ENCODE measurements around the gene ARHGAP26. TPM values are rescaled to one million over a fixed set of nuclear protein-coding genes. Genes with fewer than 3 reads are reported as not detected.
"Not testable (repeated sequence)": the region's sequence is repeated elsewhere in the genome, so short reads cannot be mapped to it uniquely, and the experiment has no call there.

Gene ARHGAP26
- total RNA-seq, 1 donor from 2014 or later = 20.0 TPM

DNA sequence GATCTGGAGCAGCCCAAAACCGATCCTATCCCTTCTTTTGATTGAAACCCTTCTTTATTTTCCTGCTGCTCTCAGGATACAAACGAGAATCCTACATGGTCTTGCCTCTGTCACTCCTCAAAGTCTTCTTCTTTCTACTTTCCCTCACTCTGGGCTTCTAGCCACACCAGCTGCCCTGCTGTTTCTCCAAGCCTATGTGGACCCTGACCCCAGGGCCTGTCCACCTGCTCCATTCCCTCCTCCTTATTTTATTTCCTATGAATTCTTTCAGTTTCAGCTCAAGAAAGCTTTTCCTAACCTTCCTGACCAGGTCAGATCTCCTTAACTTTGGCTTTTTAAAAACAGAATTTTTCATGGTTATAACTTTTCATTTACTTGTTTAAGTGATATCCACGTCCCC is 141.0 kb downstream of the ARHGAP26 start:
- Mint-ChIP-seq H3K4me3 (no peak overlapping the region), H3K36me3 (ENCODE audit: low read depth) (peaks cover 32% of the 10 kb centered on the region), H3K9me3 (no peaks in the 10 kb centered on the region), H3K4me1 (ENCODE audit: low read depth) (peaks cover 7% of the 10 kb centered on the region), H3K27me3 (ENCODE audit: insufficient read depth) (no peaks in the 10 kb centered on the region), H3K27ac (no peak overlapping the region)
- DNase-seq (ENCODE audit: low spot score) = no peak
- intact Hi-C loops (cut with micrococcal nuclease) = no loop called here

- Mint-ChIP-seq H3K4me3 (no peak overlapping the region), H3K9me3 (no peaks in the 10 kb centered on the region), H3K27ac (no peak overlapping the region), H3K27me3 (ENCODE audit: insufficient read depth) (no peaks in the 10 kb centered on the region), H3K4me1 (ENCODE audit: low read depth) (peaks cover 7% of the 10 kb centered on the region), H3K36me3 (ENCODE audit: low read depth) (peaks cover 28% of the 10 kb centered on the region)
- intact Hi-C loops (cut with micrococcal nuclease) = no loop called here
- no peak for DNase-seq (ENCODE audit: low spot score)
These were observed 141.6 kb downstream of the ARHGAP26 start for GRCh38 chr5:142911775-142912174.

DNA sequence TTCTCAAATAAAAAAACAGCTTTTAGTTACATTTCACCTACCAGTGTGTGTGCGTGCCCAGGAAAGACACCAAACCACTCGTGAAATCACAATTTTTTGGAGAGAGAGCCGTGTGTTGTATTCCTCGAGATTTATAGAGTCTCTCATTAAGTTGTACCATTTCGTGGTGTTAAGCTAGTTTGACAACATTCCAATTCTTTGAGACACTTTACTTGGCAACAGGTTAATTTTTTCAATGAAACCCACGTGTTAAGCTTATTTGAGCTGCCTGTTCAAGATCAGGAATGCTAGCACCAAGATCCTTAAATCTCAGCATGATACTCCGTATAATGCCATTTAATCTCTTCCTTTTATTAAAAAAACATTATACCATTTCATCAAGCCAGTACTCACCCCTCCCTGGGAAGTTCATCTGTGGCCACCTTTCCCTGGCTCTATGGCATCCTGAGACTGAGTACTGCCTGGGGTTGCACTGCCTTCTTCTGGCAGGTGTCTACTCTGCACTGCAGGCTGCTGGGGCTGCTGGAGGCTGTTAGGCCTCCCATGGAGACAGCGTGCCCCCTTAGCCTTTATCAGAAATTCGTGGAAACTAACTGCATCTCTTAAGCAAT is 143.7 kb downstream of the ARHGAP26 start:
- intact Hi-C loops (cut with micrococcal nuclease) = no loop called here
- Mint-ChIP-seq H3K4me3 (no peak overlapping the region), H3K27ac (no peak overlapping the region), H3K4me1 (ENCODE audit: low read depth) (no peaks in the 10 kb centered on the region), H3K9me3 (no peaks in the 10 kb centered on the region), H3K36me3 (ENCODE audit: low read depth) (peaks cover 20% of the 10 kb centered on the region), H3K27me3 (ENCODE audit: insufficient read depth) (no peaks in the 10 kb centered on the region)
- no peak for DNase-seq (ENCODE audit: low spot score)

GRCh38 chr5:142915038-142915437 is 144.9 kb downstream of the ARHGAP26 start:
- Mint-ChIP-seq H3K27ac (no peak overlapping the region), H3K36me3 (ENCODE audit: low read depth) (peaks cover 16% of the 10 kb centered on the region), H3K27me3 (ENCODE audit: insufficient read depth) (no peaks in the 10 kb centered on the region), H3K9me3 (no peaks in the 10 kb centered on the region), H3K4me1 (ENCODE audit: low read depth) (no peaks in the 10 kb centered on the region), H3K4me3 (no peak overlapping the region)
- intact Hi-C loops (cut with micrococcal nuclease) = no loop called here
- DNase-seq (ENCODE audit: low spot score) = no peak

DNA sequence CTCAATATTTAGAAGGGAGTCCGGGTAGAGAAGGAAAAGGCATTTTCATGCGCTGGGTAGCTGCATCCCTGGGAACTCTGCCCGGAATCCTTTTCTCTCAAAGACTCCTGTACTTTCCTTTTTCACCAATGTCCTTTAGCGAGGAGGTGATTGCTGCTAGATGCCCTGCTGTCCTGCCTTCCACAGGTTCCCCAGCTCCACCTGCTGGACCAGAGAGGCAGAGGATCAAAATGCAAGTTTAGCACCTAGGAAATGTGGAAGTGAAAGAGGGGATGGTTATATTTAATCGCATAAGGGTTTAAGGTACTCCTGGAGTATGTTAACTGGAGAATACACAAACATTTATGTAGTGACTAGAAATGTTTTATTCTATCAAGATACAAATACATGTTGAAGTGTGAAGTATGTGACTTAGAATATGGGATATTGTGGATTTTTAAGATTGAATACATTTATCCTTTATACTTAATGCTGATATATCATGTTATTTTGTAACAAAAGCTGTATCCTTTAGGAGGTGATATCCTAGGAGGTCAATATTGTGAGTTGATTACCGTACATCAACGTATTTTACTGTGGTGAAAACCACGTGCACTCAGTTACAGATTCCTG is 145.7 kb downstream of the ARHGAP26 start:
- Mint-ChIP-seq H3K9me3 (no peaks in the 10 kb centered on the region), H3K27ac (no peak overlapping the region), H3K27me3 (ENCODE audit: insufficient read depth) (no peaks in the 10 kb centered on the region), H3K4me3 (no peak overlapping the region), H3K36me3 (ENCODE audit: low read depth) (peaks cover 17% of the 10 kb centered on the region), H3K4me1 (ENCODE audit: low read depth) (no peaks in the 10 kb centered on the region)
- intact Hi-C loops (cut with micrococcal nuclease) = no loop called here
- DNase-seq (ENCODE audit: low spot score) = no peak

DNA sequence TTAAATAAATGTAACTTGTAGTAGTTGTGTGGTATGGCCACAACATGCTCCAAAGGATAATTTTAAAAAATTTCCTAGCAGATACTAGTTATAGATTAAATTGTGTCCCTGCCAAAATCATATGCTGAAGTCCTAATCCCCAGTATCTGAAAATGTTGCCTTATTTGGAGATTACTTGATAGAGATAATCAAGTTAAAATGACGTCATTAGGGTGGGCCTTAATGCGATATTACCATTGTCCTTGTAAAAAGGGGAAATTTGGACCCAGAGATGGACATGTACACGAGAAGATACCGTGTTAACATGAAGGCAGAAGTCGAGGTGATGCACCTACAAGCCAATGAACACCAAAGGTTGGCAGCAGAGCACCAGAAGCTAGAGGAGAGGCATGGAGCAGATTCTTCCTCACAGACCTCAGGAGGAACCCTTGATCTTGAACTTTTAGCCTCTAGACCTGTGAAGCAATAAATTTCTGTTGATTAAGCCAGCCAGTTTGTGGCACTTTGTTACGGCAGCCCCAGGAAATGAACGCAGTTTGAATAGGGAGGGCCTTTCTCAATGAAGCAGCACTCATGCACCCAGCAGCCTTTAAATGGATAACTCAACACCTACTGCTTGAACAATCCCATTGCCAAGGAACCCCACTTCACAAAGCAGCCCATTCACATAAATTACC is 148.9 kb downstream of the ARHGAP26 start:
- H3K27ac Mint-ChIP-seq = no peak overlapping the region

GRCh38 chr5:142920849-142921612 is 150.9 kb downstream of the ARHGAP26 start:
- Mint-ChIP-seq H3K27me3 (ENCODE audit: insufficient read depth) (no peaks in the 10 kb centered on the region), H3K36me3 (ENCODE audit: low read depth) (peaks cover 3% of the 10 kb centered on the region), H3K9me3 (no peaks in the 10 kb centered on the region), H3K27ac (no peak overlapping the region), H3K4me3 (no peak overlapping the region), H3K4me1 (ENCODE audit: low read depth) (peaks cover 40% of the 10 kb centered on the region)
- DNase-seq (ENCODE audit: low spot score) = no peak
- intact Hi-C loops (cut with micrococcal nuclease) = loop anchor here (5.0 kb wide), 1 partner anchor 1271 kb away; no protein-coding TSS in a partner anchor

More for the DNA sequence above, 148.9 kb downstream of the ARHGAP26 start:
- no peak overlapping the region for H3K4me3 Mint-ChIP-seq
- no peaks in the 10 kb centered on the region for H3K27me3 Mint-ChIP-seq (ENCODE audit: insufficient read depth)
- peaks cover 21% of the 10 kb centered on the region for H3K4me1 Mint-ChIP-seq (ENCODE audit: low read depth)
- intact Hi-C loops (cut with micrococcal nuclease) = no loop called here
- H3K9me3 Mint-ChIP-seq = no peaks in the 10 kb centered on the region
- peaks cover 6% of the 10 kb centered on the region for H3K36me3 Mint-ChIP-seq (ENCODE audit: low read depth)
- no peak for DNase-seq (ENCODE audit: low spot score)

- Mint-ChIP-seq H3K4me1 (ENCODE audit: low read depth) (peaks cover 49% of the 10 kb centered on the region), H3K4me3 (no peak overlapping the region), H3K9me3 (no peaks in the 10 kb centered on the region), H3K27ac (no peak overlapping the region), H3K27me3 (ENCODE audit: insufficient read depth) (no peaks in the 10 kb centered on the region), H3K36me3 (ENCODE audit: low read depth) (peaks cover 3% of the 10 kb centered on the region)
- intact Hi-C loops (cut with micrococcal nuclease) = loop anchor here (2.0 to 5.0 kb wide), 4 partner anchors 42 to 1270 kb away; partner anchors contain the start of gene NR3C1
- DNase-seq (ENCODE audit: low spot score) = no peak
These were observed 152.2 kb downstream of the ARHGAP26 start for GRCh38 chr5:142922223-142922952.

DNA sequence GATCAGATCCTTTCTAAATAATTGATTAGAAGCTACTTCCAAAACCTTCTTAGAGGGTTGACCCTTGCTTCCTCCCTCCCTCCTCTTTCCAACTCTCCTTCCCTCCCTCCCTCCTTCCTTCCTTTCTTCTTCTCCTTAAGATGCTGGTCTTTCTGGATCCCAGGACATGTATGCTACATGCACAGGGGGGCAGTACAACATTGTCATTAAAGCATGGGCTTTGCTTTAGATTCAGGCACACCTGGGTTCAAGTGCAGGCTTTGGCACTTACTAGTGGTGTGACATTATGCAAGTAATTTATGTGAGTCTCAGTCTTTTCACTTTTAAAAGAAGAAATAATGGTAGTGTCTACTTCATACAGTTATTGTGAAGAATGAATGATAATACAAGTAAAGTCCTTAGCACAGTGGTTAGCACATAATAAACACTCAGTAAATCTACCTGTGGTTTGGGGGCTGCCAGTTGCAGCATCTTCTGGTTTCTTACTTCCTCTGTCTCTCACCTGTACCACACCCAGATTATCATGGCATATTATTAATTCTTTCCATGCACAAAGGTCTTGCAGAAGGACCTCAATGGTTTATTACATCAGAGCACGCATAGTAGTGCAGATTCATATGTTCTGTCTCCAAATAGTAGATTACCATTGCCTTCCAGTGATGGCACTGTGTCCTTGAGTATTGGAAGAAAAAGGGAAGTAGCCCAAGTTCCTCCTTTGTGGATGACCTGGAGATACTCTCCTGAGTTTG is 154.1 kb downstream of the ARHGAP26 start:
- no peak for DNase-seq (ENCODE audit: low spot score)
- intact Hi-C loops (cut with micrococcal nuclease) = loop anchor here (1.0 to 5.0 kb wide), 4 partner anchors 85 to 1268 kb away; no protein-coding TSS in a partner anchor
- Mint-ChIP-seq H3K27ac (no peak overlapping the region), H3K4me3 (no peak overlapping the region), H3K9me3 (no peaks in the 10 kb centered on the region), H3K4me1 (ENCODE audit: low read depth) (peaks cover 53% of the 10 kb centered on the region), H3K27me3 (ENCODE audit: insufficient read depth) (no peaks in the 10 kb centered on the region), H3K36me3 (ENCODE audit: low read depth) (peaks cover 8% of the 10 kb centered on the region)

DNA sequence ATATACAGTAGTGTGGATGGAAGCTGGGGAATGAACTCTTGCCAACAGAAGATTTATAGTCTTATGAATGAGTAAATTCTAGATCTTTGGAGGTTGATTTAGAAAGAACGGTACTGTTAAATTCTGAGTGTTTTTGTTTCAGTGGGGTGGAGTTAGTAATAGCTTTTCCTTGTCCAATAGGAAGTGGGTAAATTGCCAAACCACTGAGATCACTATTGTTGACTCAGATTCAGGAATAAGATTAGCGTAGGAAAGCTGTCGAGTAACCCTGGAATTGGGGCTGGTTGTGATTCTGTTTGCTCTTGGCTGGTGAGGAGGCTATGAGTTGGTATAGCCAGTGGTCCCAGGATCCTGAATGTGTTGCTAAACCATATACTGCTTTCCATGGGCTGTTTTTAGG is 155.6 kb downstream of the ARHGAP26 start:
- Mint-ChIP-seq H3K4me1 (ENCODE audit: low read depth) (peaks cover 67% of the 10 kb centered on the region), H3K27me3 (ENCODE audit: insufficient read depth) (no peaks in the 10 kb centered on the region), H3K9me3 (no peaks in the 10 kb centered on the region), H3K4me3 (no peak overlapping the region), H3K27ac (no peak overlapping the region), H3K36me3 (ENCODE audit: low read depth) (peaks cover 9% of the 10 kb centered on the region)
- DNase-seq (ENCODE audit: low spot score) = no peak
- intact Hi-C loops (cut with micrococcal nuclease) = no loop called here

DNA sequence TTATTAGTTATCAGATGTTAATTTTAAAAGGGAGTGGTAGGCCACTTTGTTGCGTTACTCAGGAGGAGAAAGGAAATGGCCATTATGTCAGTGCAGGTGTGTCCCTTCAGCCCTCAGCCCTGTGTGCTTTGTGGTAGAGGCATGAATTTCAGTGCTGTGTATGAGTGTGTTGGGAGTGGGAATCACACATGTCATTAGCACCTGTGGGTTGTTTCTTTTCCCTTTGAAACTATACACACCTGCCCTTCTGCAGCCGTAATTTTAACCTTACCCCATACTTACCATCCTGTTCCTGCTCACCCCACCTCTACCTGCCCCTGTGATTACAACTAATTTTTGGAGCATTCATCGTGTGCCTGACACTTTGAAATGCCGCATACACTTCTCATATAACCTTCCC is 156.4 kb downstream of the ARHGAP26 start:
- peaks cover 11% of the 10 kb centered on the region for H3K36me3 Mint-ChIP-seq (ENCODE audit: low read depth)
- no peak for DNase-seq (ENCODE audit: low spot score)
- no peak overlapping the region for H3K27ac Mint-ChIP-seq
- H3K4me3 Mint-ChIP-seq = no peak overlapping the region
- H3K9me3 Mint-ChIP-seq = no peaks in the 10 kb centered on the region
- intact Hi-C loops (cut with micrococcal nuclease) = no loop called here
- peaks cover 68% of the 10 kb centered on the region for H3K4me1 Mint-ChIP-seq (ENCODE audit: low read depth)
- no peaks in the 10 kb centered on the region for H3K27me3 Mint-ChIP-seq (ENCODE audit: insufficient read depth)

DNA sequence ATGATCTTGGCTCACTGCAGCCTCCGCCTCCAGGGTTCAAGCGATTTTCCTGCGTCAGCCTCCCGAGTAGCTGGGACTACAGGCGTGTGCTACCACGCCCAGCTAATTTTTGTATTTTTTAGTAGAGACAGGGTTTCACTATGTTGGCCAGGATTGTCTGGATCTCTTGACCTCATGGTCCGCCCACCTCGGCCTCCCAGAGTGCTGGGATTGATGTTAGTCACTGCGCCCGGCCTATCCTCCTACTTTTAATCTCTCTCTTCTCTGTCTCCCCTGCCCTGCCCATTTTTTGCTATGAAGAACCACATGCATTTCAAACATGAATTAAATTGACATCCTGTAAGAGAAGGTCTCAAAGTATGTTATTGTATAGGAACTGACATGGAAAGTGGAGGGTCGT is 158.8 kb downstream of the ARHGAP26 start:
- DNase-seq (ENCODE audit: low spot score); H3K27me3 Mint-ChIP-seq (ENCODE audit: insufficient read depth); H3K9me3 Mint-ChIP-seq; H3K27ac Mint-ChIP-seq; H3K4me3 Mint-ChIP-seq; intact Hi-C loops (cut with micrococcal nuclease): not testable (repeated sequence)
- Mint-ChIP-seq H3K4me1 (ENCODE audit: low read depth) (peaks cover 54% of the 10 kb centered on the region), H3K36me3 (ENCODE audit: low read depth) (peaks cover 25% of the 10 kb centered on the region)

Data from activated T-helper 1 cell treated with anti-CD3 and anti-CD28 coated beads, Interleukin-12 subunit alpha, Interleukin-12 subunit beta, Interleukin-2, Interleukin-4 antibody, amounts not matched to agents 30 ng/mL and 10 ng/mL and 1 ng/mL, durations not matched to agents 14 hours and 24 hours and 36 hours (primary cell).